H9 (cell line): ENCODE data around the gene ACOXL. TPM values are rescaled to one million over a fixed set of nuclear protein-coding genes. Genes with fewer than 3 reads are reported as not detected.

Source experiments
- DNase-seq: peaks from one replicate; pipeline ENCODE4 v3.0.0-alpha.2; 2017
- H2AFZ ChIP-seq: one replicate; pipeline ENCODE4 v1.6.1; 2013; ENCODE audit warnings: mild to moderate bottlenecking, low read length, control low read depth, moderate library complexity
- H2AK5ac ChIP-seq: 2 replicates; pipeline ENCODE4 v1.6.1; 2013; ENCODE audit warnings: low read length, control low read depth, mixed read lengths; ENCODE audit not compliant: insufficient read length
- H2BK120ac ChIP-seq: one replicate; pipeline ENCODE4 v1.6.1; 2013; ENCODE audit warnings: low read depth, mild to moderate bottlenecking, low read length, control low read depth, inconsistent platforms; ENCODE audit not compliant: poor library complexity, severe bottlenecking
- H2BK12ac ChIP-seq: 2 replicates; pipeline ENCODE4 v1.6.1; 2013; ENCODE audit warnings: low read length, control low read depth, mixed read lengths, low read depth; ENCODE audit not compliant: insufficient read length
- H2BK15ac ChIP-seq: 2 replicates; pipeline ENCODE4 v1.6.1; 2013; ENCODE audit warnings: low read depth, low read length, control low read depth
- H2BK20ac ChIP-seq: one replicate; pipeline ENCODE4 v1.6.1; 2013; ENCODE audit warnings: low read depth, mild to moderate bottlenecking, low read length, control low read depth, inconsistent platforms; ENCODE audit not compliant: poor library complexity, severe bottlenecking
- H2BK5ac ChIP-seq: 2 replicates; pipeline ENCODE4 v1.6.1; 2013; ENCODE audit warnings: low read length, control low read depth, mixed read lengths; ENCODE audit not compliant: insufficient read length
- H3K14ac ChIP-seq: 2 replicates; pipeline ENCODE4 v1.6.1; 2013; ENCODE audit warnings: low read length, control low read depth; ENCODE audit not compliant: insufficient read depth
- H3K18ac ChIP-seq: 2 replicates; pipeline ENCODE4 v1.6.1; 2013; ENCODE audit warnings: low read depth, mild to moderate bottlenecking, mixed read lengths, low read length, control low read depth; ENCODE audit not compliant: insufficient read length
- H3K23ac ChIP-seq: 2 replicates; pipeline ENCODE4 v1.6.1; 2013; ENCODE audit warnings: low read length, control low read depth, mixed read lengths, low read depth; ENCODE audit not compliant: insufficient read length
- H3K23me2 ChIP-seq: 2 replicates; pipeline ENCODE4 v1.6.1; 2013; ENCODE audit warnings: low read depth, mild to moderate bottlenecking, mixed read lengths, low read length, control low read depth; ENCODE audit not compliant: insufficient read length, poor library complexity, severe bottlenecking
- H3K27ac ChIP-seq: 2 replicates; pipeline ENCODE4 v1.5.1; 2013; ENCODE audit warnings: low read length, control low read depth, mixed read lengths, low read depth; ENCODE audit not compliant: insufficient read length
- H3K27me3 ChIP-seq: 2 replicates; pipeline ENCODE4 v1.6.1; 2013; ENCODE audit warnings: low read length, control low read depth, inconsistent platforms; ENCODE audit not compliant: insufficient read depth
- H3K4ac ChIP-seq: 2 replicates; pipeline ENCODE4 v1.6.1; 2013; ENCODE audit warnings: low read depth, mild to moderate bottlenecking, control low read depth, inconsistent platforms, low read length, moderate library complexity
- H3K4me1 ChIP-seq: 2 replicates; pipeline ENCODE4 v1.6.1; 2013; ENCODE audit warnings: low read length, control low read depth, inconsistent platforms; ENCODE audit not compliant: insufficient read depth
- H3K4me2 ChIP-seq: 2 replicates; pipeline ENCODE4 v1.6.1; 2013; ENCODE audit warnings: low read length, control low read depth, mixed read lengths; ENCODE audit not compliant: insufficient read length, insufficient read depth
- H3K56ac ChIP-seq: 2 replicates; pipeline ENCODE4 v1.6.1; 2013; ENCODE audit warnings: low read depth, mild to moderate bottlenecking, mixed read lengths, low read length, control low read depth; ENCODE audit not compliant: insufficient read length
- H3K79me1 ChIP-seq: 2 replicates; pipeline ENCODE4 v1.6.1; 2013; ENCODE audit warnings: low read depth, mild to moderate bottlenecking, moderate library complexity, low read length, control low read depth, inconsistent platforms; ENCODE audit not compliant: insufficient read depth, poor library complexity, severe bottlenecking
- H3K79me2 ChIP-seq: 2 replicates; pipeline ENCODE4 v1.6.1; 2013; ENCODE audit warnings: low read length, control low read depth, inconsistent platforms; ENCODE audit not compliant: insufficient read depth
- H3K9ac ChIP-seq: 2 replicates; pipeline ENCODE4 v1.6.1; 2013; ENCODE audit warnings: low read length, control low read depth, mixed read lengths; ENCODE audit not compliant: insufficient read length; ENCODE audit errors: extremely low read depth
- H3K9me3 ChIP-seq: one replicate; pipeline ENCODE4 v1.6.1; 2013; ENCODE audit warnings: low read depth, low read length, inconsistent platforms; ENCODE audit not compliant: control insufficient read depth
- H3T11ph ChIP-seq: one replicate; pipeline ENCODE4 v1.6.1; 2013; ENCODE audit warnings: mild to moderate bottlenecking, low read length, control low read depth, inconsistent platforms
- H4K20me1 ChIP-seq: one replicate; pipeline ENCODE4 v1.6.1; 2013; ENCODE audit not compliant: control insufficient read depth, insufficient read length, insufficient read depth
- H4K5ac ChIP-seq: 2 replicates; pipeline ENCODE4 v1.6.1; 2013; ENCODE audit warnings: low read depth, mild to moderate bottlenecking, mixed read lengths, low read length, control low read depth; ENCODE audit not compliant: insufficient read length
- H4K8ac ChIP-seq: replicated peaks from 2 replicates; pipeline ENCODE4 v1.6.1; 2013; ENCODE audit warnings: low read length, control low read depth, mixed read lengths, low read depth; ENCODE audit not compliant: insufficient read length
- H4K91ac ChIP-seq: 2 replicates; pipeline ENCODE4 v1.6.1; 2013; ENCODE audit warnings: low read depth, mild to moderate bottlenecking, moderate library complexity, mixed read lengths, low read length, control low read depth; ENCODE audit not compliant: insufficient read length
- H3K27ac Mint-ChIP-seq, 3 experiments: 2 replicates in 2 of 3; 3 replicates in 1 of 3; pipeline ENCODE4 v1.8.0; 2020 to 2021; ENCODE audit warnings: mixed read lengths in 3 of 3, mild to moderate bottlenecking in 1 of 3, moderate library complexity in 1 of 3
- H3K27me3 Mint-ChIP-seq: 2 replicates; pipeline ENCODE4 v1.8.0; 2021; ENCODE audit warnings: low read depth, mild to moderate bottlenecking, moderate library complexity, mixed read lengths
- H3K36me3 Mint-ChIP-seq, 3 experiments: 2 replicates in 2 of 3; 3 replicates in 1 of 3; pipeline ENCODE4 v1.8.0; 2020 to 2021; ENCODE audit warnings: low read depth in 3 of 3, mixed read lengths in 3 of 3; ENCODE audit not compliant: insufficient read depth in 1 of 3
- H3K4me1 Mint-ChIP-seq, 2 experiments: 2 replicates each; pipeline ENCODE4 v1.8.0; 2020; ENCODE audit warnings: mixed read lengths in 2 of 2
- H3K4me3 Mint-ChIP-seq, 2 experiments: 2 replicates in 1 of 2; 3 replicates in 1 of 2; pipeline ENCODE4 v1.8.0; 2020 to 2021; ENCODE audit warnings: mild to moderate bottlenecking in 2 of 2, mixed read lengths in 2 of 2, moderate library complexity in 1 of 2
- H3K9me3 Mint-ChIP-seq, 2 experiments: 2 replicates in 1 of 2; 3 replicates in 1 of 2; pipeline ENCODE4 v1.8.0; 2020; ENCODE audit warnings: mild to moderate bottlenecking in 2 of 2, mixed read lengths in 2 of 2, moderate library complexity in 1 of 2
- WGBS: extraction: QIAGEN DNeasy Blood & Tissue Kit; methylation state at CpG from one replicate; pipeline ENCODE4 v1.1.7; 2013; ENCODE audit warnings: missing lambda C conversion rate, low lambda C conversion rate, mixed read lengths; ENCODE audit not compliant: insufficient read length; ENCODE audit errors: extremely low coverage; 5-methylcytosine and 5-hydroxymethylcytosine counted together
- total RNA-seq: library from RNA; stranded (reverse); gene quantifications from 2 replicates; pipeline ENCODE4 v1.2.1, GENCODE V29; 2021
- TF ChIP-seq, protein P1 (sequence below): fragments of 200-600 bp; sonication (generic); conservative IDR thresholded peaks from 3 replicates; pipeline ENCODE4 v1.8.0; 2021; ENCODE audit warnings: antibody characterized with exemption, mild to moderate bottlenecking

The ACOXL gene
- total RNA-seq, 1 experiment from 2014 or later = 37.6 TPM

- no peaks in the 10 kb centered on the region for H3K23me2 ChIP-seq
- Mint-ChIP-seq H3K27me3 (no peaks in the 10 kb centered on the region), H3K27ac (no peak overlapping the region), H3K4me3 (no peak overlapping the region), H3K9me3 (no peaks in the 10 kb centered on the region; a peak in 2 of 5 replicates), H3K36me3 (peaks cover 15 to 43% (median 33%) of the 10 kb centered on the region in 3 experiments), H3K4me1 (peaks cover 11 to 24% of the 10 kb centered on the region in 2 experiments)
- no peak for DNase-seq
- H2AFZ ChIP-seq = no peak overlapping the region
- H3K14ac ChIP-seq = no peak overlapping the region
- TF ChIP-seq, protein P1, sequence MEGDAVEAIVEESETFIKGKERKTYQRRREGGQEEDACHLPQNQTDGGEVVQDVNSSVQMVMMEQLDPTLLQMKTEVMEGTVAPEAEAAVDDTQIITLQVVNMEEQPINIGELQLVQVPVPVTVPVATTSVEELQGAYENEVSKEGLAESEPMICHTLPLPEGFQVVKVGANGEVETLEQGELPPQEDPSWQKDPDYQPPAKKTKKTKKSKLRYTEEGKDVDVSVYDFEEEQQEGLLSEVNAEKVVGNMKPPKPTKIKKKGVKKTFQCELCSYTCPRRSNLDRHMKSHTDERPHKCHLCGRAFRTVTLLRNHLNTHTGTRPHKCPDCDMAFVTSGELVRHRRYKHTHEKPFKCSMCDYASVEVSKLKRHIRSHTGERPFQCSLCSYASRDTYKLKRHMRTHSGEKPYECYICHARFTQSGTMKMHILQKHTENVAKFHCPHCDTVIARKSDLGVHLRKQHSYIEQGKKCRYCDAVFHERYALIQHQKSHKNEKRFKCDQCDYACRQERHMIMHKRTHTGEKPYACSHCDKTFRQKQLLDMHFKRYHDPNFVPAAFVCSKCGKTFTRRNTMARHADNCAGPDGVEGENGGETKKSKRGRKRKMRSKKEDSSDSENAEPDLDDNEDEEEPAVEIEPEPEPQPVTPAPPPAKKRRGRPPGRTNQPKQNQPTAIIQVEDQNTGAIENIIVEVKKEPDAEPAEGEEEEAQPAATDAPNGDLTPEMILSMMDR = no peak
- WGBS = no CpG with 5 or more reads among the region's 6 CpGs
- no peak overlapping the region for H3T11ph ChIP-seq
- H3K18ac ChIP-seq = no peak overlapping the region
- H3K27ac ChIP-seq = no peak overlapping the region
- no peak overlapping the region for H3K9ac ChIP-seq
- H3K27me3 ChIP-seq = no peaks in the 10 kb centered on the region
- H2BK120ac ChIP-seq = no peak overlapping the region
- no peaks in the 10 kb centered on the region for H3K79me1 ChIP-seq
- H4K20me1 ChIP-seq = no peaks in the 10 kb centered on the region
- H2BK5ac ChIP-seq = no peak overlapping the region
- H4K91ac ChIP-seq = no peak overlapping the region
- H3K9me3 ChIP-seq = no peaks in the 10 kb centered on the region
- H2BK15ac ChIP-seq = no peak overlapping the region
- no peak overlapping the region for H2BK12ac ChIP-seq
- no peak overlapping the region for H4K5ac ChIP-seq
- no peak overlapping the region for H2AK5ac ChIP-seq
- no peaks in the 10 kb centered on the region; the same call in 1 of the 2 replicates for H3K4me1 ChIP-seq
- H4K8ac ChIP-seq = no peak overlapping the region
- H2BK20ac ChIP-seq = no peak overlapping the region
- H3K4me2 ChIP-seq = no peak overlapping the region
- no peak overlapping the region for H3K4ac ChIP-seq
- no peak overlapping the region for H3K23ac ChIP-seq
- no peaks in the 10 kb centered on the region for H3K79me2 ChIP-seq
- no peak overlapping the region for H3K56ac ChIP-seq
Observed at GRCh38 chr2:110997331-110998045, 265.1 kb downstream of the ACOXL start.
